ENCODE measurements around the gene CARD11.

DNA sequence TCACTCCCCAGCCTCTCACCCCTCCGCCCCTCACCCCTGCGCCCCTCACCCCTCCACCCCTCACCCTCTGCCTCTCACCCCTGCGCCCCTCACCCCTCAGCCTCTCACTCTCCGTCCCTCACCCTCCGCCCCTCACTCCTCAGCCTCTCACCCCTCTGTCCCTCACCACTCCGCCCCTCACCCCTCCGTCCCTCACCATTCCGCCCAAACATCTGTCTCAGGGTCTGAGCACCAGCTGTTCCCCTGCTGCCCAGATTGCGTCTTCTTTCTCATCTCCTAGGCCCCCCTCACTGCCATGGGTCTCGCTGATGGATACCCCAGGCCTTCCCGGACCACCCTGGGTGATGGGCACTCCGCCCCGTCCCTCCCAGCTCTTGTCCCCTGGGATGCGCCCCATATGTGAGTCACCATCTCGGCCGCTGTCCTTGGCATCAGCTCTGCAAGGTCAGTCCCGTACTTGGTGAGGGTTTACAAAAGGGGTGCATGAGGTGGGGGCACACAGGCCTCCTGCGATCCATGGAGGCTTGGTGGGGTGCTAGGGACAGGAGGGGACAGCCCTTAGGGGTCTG is 134.1 kb downstream of the CARD11 start:
- TF ChIP-seq ZBTB7A (CRISPR knock-in tag; IDR thresholded peaks at IDR 0.05): no peak
- no peak for TF ChIP-seq ZNF30 (CRISPR knock-in tag; IDR thresholded peaks at IDR 0.05)
- TF ChIP-seq, protein P1, sequence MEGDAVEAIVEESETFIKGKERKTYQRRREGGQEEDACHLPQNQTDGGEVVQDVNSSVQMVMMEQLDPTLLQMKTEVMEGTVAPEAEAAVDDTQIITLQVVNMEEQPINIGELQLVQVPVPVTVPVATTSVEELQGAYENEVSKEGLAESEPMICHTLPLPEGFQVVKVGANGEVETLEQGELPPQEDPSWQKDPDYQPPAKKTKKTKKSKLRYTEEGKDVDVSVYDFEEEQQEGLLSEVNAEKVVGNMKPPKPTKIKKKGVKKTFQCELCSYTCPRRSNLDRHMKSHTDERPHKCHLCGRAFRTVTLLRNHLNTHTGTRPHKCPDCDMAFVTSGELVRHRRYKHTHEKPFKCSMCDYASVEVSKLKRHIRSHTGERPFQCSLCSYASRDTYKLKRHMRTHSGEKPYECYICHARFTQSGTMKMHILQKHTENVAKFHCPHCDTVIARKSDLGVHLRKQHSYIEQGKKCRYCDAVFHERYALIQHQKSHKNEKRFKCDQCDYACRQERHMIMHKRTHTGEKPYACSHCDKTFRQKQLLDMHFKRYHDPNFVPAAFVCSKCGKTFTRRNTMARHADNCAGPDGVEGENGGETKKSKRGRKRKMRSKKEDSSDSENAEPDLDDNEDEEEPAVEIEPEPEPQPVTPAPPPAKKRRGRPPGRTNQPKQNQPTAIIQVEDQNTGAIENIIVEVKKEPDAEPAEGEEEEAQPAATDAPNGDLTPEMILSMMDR (CRISPR knock-in tag; IDR thresholded peaks at IDR 0.05): no peak
- TF ChIP-seq TCF12 (IDR thresholded peaks at IDR 0.05): no peak
- TF ChIP-seq TCF12 (CRISPR knock-in tag; IDR thresholded peaks at IDR 0.05): no peak
- TF ChIP-seq ZFP37 (CRISPR knock-in tag; IDR thresholded peaks at IDR 0.05; ENCODE audit: borderline replicate concordance): no peak
